ENCODE measurements around the gene SPINK14. TPM values are rescaled to one million over a fixed set of nuclear protein-coding genes. Genes with fewer than 3 reads are reported as not detected.
A peak's percentile ranks its signal among the peaks of the same experiment; 100 is the strongest.

Gene SPINK14
- total and polyA plus RNA-seq, 2 donors from 2014 or later, result not detected

DNA sequence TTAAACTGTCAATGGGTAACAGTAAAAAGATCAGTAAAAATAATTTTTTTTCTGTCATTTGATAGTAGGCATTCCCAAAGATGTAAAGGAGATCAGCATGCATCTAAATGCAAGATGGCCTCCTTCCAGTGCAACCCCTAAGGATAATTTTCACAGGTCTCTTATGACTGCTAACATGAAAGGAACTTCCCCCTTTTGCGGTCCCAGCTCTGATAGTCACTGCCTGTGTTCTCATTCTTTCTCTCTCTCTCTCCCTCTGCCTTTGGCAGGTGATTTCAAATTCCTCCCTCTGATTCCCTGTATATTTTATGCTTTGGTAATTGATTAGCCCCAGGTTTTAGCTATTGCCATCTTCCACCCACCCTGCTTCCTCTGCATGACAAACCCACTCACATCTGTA lies 8.9 kb downstream of the SPINK14 start:
- Histone ChIP-seq H3K9ac (ENCODE audit: low read length in 3 of 3) (no peak overlapping the region), H3K36me3 (ENCODE audit: control insufficient read depth in 2 of 3, insufficient read depth in 3 of 3, low read length in 3 of 3) (no peaks in the 10 kb centered on the region), H3K4me1 (ENCODE audit: control insufficient read depth in 2 of 3, insufficient read depth in 2 of 3, low read depth in 1 of 3, low read length in 3 of 3) (no peaks in the 10 kb centered on the region), H3K27ac (ENCODE audit: low read depth in 2 of 2, low read length in 2 of 2) (no peak overlapping the region), H3K27me3 (ENCODE audit: control insufficient read depth, insufficient read depth, low read length) (no peaks in the 10 kb centered on the region), H3K4me3 (ENCODE audit: low read length in 3 of 3) (no peak overlapping the region), H3K9me3 (ENCODE audit: control insufficient read depth in 2 of 3, insufficient read depth in 1 of 3, low read length in 3 of 3) (no peaks in the 10 kb centered on the region)
- FAIRE-seq, result no peak
- DNase-seq, result no peak
- TF ChIP-seq, protein P1, sequence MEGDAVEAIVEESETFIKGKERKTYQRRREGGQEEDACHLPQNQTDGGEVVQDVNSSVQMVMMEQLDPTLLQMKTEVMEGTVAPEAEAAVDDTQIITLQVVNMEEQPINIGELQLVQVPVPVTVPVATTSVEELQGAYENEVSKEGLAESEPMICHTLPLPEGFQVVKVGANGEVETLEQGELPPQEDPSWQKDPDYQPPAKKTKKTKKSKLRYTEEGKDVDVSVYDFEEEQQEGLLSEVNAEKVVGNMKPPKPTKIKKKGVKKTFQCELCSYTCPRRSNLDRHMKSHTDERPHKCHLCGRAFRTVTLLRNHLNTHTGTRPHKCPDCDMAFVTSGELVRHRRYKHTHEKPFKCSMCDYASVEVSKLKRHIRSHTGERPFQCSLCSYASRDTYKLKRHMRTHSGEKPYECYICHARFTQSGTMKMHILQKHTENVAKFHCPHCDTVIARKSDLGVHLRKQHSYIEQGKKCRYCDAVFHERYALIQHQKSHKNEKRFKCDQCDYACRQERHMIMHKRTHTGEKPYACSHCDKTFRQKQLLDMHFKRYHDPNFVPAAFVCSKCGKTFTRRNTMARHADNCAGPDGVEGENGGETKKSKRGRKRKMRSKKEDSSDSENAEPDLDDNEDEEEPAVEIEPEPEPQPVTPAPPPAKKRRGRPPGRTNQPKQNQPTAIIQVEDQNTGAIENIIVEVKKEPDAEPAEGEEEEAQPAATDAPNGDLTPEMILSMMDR (IDR thresholded peaks at IDR 0.05; ENCODE audit: borderline replicate concordance, extremely low read depth, insufficient read depth), result no peak
- intact Hi-C loops (cut with DNase I), result no loop called here

DNA sequence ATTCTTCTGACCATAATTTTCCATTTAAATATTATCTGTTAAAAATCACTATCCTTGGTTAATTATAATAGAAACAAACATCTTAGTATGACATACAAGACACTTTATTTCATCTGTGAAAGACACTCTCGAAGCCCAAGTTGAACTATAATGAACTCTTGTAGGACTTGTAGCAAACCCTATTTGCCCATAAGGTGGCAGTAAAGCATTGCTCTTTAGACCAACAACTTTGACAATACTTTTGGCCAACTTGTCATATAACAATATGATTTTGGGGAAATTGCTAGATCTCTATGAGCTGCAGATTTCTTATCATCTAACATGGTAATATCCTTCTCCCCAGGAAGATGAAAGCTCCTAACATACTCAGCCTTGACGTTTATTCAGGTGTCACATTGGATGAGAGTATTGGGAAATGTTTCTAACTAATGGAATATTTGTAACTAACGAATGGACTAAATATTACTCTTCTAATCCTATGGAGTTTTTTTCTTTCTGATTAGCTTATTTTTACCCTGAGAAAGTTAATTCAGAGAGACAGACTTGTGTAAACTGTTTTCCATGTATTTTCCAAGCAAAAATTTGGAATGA lies 11.0 kb downstream of the SPINK14 start:
- FAIRE-seq, result peak; percentile 97
- Histone ChIP-seq H3K4me3 (ENCODE audit: low read length in 3 of 3) (no peak overlapping the region), H3K27me3 (ENCODE audit: control insufficient read depth, insufficient read depth, low read length) (no peaks in the 10 kb centered on the region), H3K27ac (ENCODE audit: low read depth in 2 of 2, low read length in 2 of 2) (no peak overlapping the region), H3K9me3 (ENCODE audit: control insufficient read depth in 2 of 3, insufficient read depth in 1 of 3, low read length in 3 of 3) (no peaks in the 10 kb centered on the region), H3K4me1 (ENCODE audit: control insufficient read depth in 2 of 3, insufficient read depth in 2 of 3, low read depth in 1 of 3, low read length in 3 of 3) (no peaks in the 10 kb centered on the region), H3K9ac (ENCODE audit: low read length in 3 of 3) (no peak overlapping the region), H3K36me3 (ENCODE audit: control insufficient read depth in 2 of 3, insufficient read depth in 3 of 3, low read length in 3 of 3) (no peaks in the 10 kb centered on the region)
- intact Hi-C loops (cut with DNase I), result no loop called here
- DNase-seq, result peak in 2 of 5 donors; percentile 54 to 72
- TF ChIP-seq, protein P1 (IDR thresholded peaks at IDR 0.05; ENCODE audit: borderline replicate concordance, extremely low read depth, insufficient read depth), result peak; percentile 66

DNA sequence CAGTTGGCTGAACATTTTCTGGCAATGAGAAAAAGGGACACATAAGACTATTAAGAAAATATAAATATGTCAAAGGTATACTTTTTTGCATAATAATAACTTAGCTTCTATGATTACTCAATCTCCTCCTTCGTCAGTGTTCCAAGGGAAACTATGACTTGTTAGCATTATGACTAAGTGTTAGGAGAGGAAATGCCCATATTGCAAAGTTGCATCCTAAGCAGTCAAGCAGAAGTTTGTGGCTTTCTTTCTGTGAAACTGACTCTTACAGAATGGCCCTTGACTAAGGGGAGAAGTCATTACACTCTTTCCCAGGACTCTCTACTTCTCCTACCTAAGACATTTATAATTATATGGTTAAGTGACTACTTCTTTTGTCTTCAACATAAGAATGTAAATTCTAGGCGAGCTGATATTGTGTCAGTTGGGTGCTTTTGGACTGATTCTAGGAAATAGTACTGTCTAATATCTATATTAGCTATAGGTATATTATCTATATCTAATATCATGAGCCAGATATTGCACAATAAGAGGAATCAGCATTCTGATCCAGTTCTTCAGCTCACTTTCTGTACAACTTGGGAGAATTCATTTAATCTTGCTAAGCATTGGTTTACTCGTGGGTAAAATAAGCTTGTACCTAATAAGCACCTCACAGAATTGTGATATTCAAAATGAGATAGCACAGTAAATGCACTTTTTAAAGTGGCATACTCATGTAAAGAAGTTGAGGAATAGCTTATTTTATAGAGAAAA lies 18.1 kb downstream of the SPINK14 start:
- intact Hi-C loops (cut with DNase I), result loop anchor here (10.0 kb wide), 1 partner anchor 188 kb away; no protein-coding TSS in a partner anchor
- FAIRE-seq (no peak), DNase-seq (no peak)
- Histone ChIP-seq H3K4me3 (ENCODE audit: low read length in 3 of 3) (no peak overlapping the region), H3K27ac (ENCODE audit: low read depth in 2 of 2, low read length in 2 of 2) (no peak overlapping the region), H3K27me3 (ENCODE audit: control insufficient read depth, insufficient read depth, low read length) (no peaks in the 10 kb centered on the region), H3K9me3 (ENCODE audit: control insufficient read depth in 2 of 3, insufficient read depth in 1 of 3, low read length in 3 of 3) (no peaks in the 10 kb centered on the region), H3K36me3 (ENCODE audit: control insufficient read depth in 2 of 3, insufficient read depth in 3 of 3, low read length in 3 of 3) (no peaks in the 10 kb centered on the region), H3K4me1 (ENCODE audit: control insufficient read depth in 2 of 3, insufficient read depth in 2 of 3, low read depth in 1 of 3, low read length in 3 of 3) (no peaks in the 10 kb centered on the region), H3K9ac (ENCODE audit: low read length in 3 of 3) (no peak overlapping the region)
- TF ChIP-seq, protein P1 (IDR thresholded peaks at IDR 0.05; ENCODE audit: borderline replicate concordance, extremely low read depth, insufficient read depth), result no peak

All from kidney (tissue), 14 donors.